GM19099 (cell line): ENCODE measurements around the gene BPIFB4.

Experiments used
- POLR2A ChIP-seq: IDR thresholded peaks from 3 replicates; pipeline ENCODE4 v1.6.1; 2011; ENCODE audit warnings: low read depth; ENCODE audit not compliant: insufficient read length; ENCODE audit errors: extremely low read depth

BPIFB4 gene

DNA sequence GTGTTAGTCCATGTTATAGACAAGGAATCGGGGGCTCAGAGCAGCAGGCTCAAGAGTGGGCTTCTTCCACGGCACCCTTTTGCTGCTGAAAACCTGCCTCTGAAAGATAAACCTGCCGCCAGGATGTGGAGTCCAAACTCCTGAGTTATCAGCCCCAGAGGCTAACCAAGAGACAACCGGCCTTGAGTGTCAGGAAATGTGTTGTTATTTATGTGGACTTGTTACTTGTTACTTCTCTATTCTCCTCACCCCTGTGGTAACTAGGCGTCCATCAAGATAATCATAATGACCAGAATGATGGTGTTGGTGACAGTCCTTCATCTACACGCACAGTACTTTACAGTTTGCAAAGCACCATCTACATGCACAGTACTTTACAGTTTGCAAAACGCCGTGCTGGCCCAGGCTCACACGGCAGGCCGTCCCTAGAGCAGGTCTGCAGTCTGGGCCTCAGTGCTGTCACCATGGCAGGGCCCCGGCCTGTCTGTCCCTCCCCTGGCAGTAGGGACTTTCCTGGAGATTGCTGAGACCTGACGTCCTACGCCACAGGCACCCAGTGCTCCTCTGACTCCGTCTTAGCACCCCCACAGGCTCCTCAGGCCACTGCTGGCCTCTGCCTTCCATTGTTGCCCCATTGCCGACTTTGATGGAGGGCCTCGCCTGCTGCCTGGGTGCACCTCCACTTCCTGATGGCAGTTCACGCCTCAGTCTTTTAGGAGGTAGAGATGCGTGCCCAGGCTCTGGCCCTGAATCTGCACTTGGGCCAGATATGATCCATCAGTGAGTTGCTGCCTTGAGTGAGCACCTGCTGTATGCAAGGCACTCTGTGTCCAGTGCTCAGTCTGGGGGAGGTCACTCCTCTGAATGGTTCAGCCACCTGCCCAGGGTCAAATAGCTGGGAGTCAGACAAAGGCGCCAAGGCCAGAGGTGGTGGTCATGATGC lies 9.1 kb upstream of the BPIFB4 start:
- no peak for TF ChIP-seq POLR2A

- no peak for TF ChIP-seq POLR2A
Measured at GRCh38 chr20:33071198-33071597, 8.2 kb upstream of the BPIFB4 start.

- no peak for TF ChIP-seq POLR2A
Measured at GRCh38 chr20:33072362-33072761, 7.1 kb upstream of the BPIFB4 start.

DNA sequence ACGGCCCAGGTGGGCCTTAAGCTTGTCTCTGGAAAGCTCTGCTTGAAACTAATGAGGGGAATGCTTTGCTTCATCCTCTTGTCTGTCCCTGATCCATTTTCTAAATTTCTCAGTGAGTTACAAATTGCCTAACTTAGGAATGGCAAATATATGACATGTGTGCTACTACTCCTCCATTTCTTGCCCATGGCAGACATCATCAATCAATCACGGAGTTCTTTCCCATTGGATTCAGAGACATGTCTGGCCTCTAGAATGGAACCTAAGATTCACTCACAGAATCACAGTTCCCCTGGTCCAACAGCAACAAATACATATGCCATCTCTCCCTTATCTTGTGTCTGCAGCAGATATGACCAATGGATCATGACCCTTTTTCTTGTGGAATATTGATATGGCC lies 6.6 kb upstream of the BPIFB4 start:
- TF ChIP-seq POLR2A = no peak

DNA sequence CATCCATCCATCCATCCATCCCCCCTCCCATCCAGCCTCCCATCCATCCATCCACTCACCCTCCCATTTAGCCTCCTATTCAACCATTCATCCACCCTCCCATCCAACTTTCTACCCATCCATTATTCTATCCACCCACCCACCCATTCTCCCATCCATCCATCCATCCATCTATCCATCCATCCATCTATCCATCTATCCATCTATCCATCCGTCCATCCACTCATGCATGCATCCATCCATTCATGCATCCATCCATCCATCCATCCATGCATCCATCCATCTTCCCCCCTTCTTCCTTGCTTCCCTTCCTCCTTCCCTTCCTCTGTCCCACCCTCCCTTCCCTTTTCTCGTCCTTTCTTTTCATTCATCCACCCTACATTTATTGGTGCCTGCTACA lies 4.8 kb upstream of the BPIFB4 start:
- TF ChIP-seq POLR2A = no peak

GRCh38 chr20:33075281-33075680 lies 4.2 kb upstream of the BPIFB4 start:
- no peak for TF ChIP-seq POLR2A

GRCh38 chr20:33076662-33077372 lies 2.6 kb upstream of the BPIFB4 start:
- TF ChIP-seq POLR2A = no peak

DNA sequence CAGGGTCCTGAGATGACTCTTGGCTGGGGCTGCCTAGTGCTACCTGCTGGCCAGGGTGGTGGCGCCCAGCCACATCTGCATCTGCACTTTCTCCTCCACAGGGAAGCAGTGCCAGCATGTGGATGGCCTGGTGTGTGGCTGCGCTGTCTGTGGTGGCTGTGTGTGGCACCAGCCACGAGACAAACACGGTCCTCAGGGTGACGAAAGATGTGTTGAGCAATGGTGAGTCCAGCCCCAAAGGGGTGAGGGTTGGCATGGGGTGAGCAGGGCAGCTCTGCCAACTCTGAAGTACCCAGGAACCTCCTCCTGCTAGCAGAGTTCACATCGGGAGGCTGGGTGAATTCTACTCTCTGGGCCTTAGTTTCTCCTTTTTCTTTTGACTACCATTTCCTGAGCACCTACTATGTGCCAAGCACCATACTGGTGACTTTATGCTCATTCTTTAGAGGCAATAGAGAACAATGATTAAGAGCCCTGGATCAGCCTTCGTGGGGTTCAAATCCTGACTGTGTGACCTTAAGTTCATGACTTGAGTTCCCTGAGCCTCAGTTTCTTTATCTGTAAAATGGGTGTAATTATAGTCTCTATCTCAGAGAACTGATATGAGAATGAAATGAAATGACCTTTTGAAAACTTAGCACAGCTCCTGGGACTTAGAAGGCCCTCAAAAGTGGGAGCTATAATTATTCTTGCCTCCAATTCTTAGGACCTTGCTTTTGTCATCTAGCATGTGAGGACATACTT lies 2.1 kb downstream of the BPIFB4 start:
- no peak for TF ChIP-seq POLR2A

DNA sequence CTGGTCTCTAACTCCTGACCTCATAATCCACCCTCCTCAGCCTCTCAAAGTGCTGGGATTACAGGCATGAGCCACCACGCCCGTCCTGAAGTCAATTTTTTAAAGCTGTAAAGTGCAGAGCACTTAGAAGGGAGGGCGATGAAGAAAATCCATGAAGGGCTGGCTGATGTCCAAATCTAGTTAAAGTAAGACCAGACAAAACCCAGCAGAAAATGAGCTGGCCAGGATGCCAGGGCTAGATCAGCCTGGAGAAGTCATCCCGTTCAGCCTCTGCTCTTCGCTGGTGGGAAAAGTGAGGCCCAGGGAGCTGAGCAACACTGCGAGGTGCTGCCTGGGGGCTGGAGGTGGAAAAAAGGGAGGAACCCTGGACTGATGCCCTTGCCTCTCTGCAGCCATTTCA lies 3.1 kb downstream of the BPIFB4 start:
- no peak for TF ChIP-seq POLR2A

GRCh38 chr20:33083544-33084340 lies 4.3 kb downstream of the BPIFB4 start:
- no peak for TF ChIP-seq POLR2A

GRCh38 chr20:33084722-33085121 lies 5.3 kb downstream of the BPIFB4 start:
- TF ChIP-seq POLR2A = no peak

DNA sequence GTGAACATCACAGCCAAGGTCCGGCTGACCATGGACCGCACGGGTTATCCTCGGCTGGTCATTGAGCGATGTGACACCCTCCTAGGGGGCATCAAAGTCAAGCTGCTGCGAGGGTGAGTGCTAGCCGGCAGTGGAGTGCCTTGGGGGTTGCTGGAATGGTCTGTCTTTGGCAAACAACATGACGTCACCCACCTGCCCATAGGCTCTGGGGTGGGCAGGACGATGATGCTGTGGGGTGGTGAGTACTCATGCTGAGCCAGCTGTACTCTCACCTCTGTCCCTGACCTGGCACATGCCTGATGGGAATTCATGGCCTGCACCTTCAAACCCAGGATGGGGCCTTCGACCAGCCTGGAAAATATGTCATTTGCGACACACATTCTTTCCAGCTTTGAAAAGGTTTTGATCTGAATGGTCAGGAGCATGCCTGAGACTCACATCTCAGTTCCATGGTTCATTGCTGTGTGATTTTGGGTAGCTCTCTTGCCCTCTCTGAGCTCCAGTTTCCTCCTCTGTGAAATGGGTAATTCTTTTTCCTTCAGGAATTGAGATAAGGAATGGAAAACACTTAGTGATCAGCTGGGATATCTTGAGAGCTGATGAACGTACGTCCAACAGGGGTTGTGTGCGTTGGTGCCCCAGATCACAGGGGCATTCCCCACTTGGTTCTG lies 6.7 kb downstream of the BPIFB4 start:
- TF ChIP-seq POLR2A = no peak

GRCh38 chr20:33091147-33091546 lies 11.7 kb downstream of the BPIFB4 start:
- no peak for TF ChIP-seq POLR2A

- no peak for TF ChIP-seq POLR2A
Measured at GRCh38 chr20:33091693-33092092, 12.2 kb downstream of the BPIFB4 start.
